ENCODE results near the gene STAT6.

The STAT6 gene

GRCh38 chr12:57095440-57095839, 15.7 kb downstream of the STAT6 start:
- DNase-seq (ENCODE audit: extremely low read depth, low read depth), result no peak
- TF ChIP-seq CTCF (IDR thresholded peaks at IDR 0.05; ENCODE audit: low read depth, low read length, missing control alignments), result no peak
- H3K4me3 ChIP-seq (replicated peaks; ENCODE audit: low read depth, low read length), result no peak overlapping the region

- no peak overlapping the region for H3K4me3 ChIP-seq (replicated peaks; ENCODE audit: low read depth, low read length)
- DNase-seq (ENCODE audit: extremely low read depth, low read depth), result no peak
- no peak for TF ChIP-seq CTCF (IDR thresholded peaks at IDR 0.05; ENCODE audit: low read depth, low read length, missing control alignments)
Measured at GRCh38 chr12:57094208-57095160, 16.7 kb downstream of the STAT6 start.

- peak; percentile 57 for TF ChIP-seq CTCF (IDR thresholded peaks at IDR 0.05; ENCODE audit: low read depth, low read length, missing control alignments)
- H3K4me3 ChIP-seq (replicated peaks; ENCODE audit: low read depth, low read length), result peak overlapping the region; percentile 16
- peak; percentile 67 for DNase-seq (ENCODE audit: extremely low read depth, low read depth)
Measured at GRCh38 chr12:57093415-57094207, 17.6 kb downstream of the STAT6 start.

- TF ChIP-seq CTCF (IDR thresholded peaks at IDR 0.05; ENCODE audit: low read depth, low read length, missing control alignments), result no peak
- DNase-seq (ENCODE audit: extremely low read depth, low read depth), result no peak
- H3K4me3 ChIP-seq (replicated peaks; ENCODE audit: low read depth, low read length), result peak overlapping the region; percentile 95
Measured at GRCh38 chr12:57092876-57093414, 18.2 kb downstream of the STAT6 start.

GRCh38 chr12:57092529-57092862, 18.7 kb downstream of the STAT6 start:
- no peak for TF ChIP-seq CTCF (IDR thresholded peaks at IDR 0.05; ENCODE audit: low read depth, low read length, missing control alignments)
- H3K4me3 ChIP-seq (replicated peaks; ENCODE audit: low read depth, low read length), result peak overlapping the region; percentile 95
- no peak for DNase-seq (ENCODE audit: extremely low read depth, low read depth)

GRCh38 chr12:57091638-57092528, 19.3 kb downstream of the STAT6 start:
- H3K4me3 ChIP-seq (replicated peaks; ENCODE audit: low read depth, low read length), result peak overlapping the region; percentile 95
- no peak for TF ChIP-seq CTCF (IDR thresholded peaks at IDR 0.05; ENCODE audit: low read depth, low read length, missing control alignments)
- no peak for DNase-seq (ENCODE audit: extremely low read depth, low read depth)
